Measurements from ENCODE around the gene KIF24. TPM values are rescaled to one million over a fixed set of nuclear protein-coding genes. Genes with fewer than 3 reads are reported as not detected.

KIF24 gene
- total RNA-seq, 1 donor from 2014 or later = 9.6 TPM

DNA sequence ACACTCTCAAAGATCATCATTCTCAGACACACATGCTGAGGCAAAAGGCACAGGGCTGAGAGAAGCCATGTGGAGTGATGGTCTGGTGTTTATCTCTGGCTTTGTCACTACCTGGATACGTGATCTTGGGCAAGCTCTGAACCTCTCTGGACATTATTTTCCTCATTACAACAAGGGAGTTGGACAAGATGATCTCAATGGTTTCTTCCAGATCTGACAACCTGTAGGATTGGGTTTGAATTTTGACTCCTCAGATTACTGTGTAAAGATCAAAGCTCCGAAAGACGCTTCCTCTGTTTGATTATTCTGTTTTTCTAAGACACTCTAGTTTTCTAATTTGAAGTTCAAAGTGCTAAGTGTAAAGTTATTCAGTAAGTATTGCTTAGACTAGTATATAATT is 20.3 kb upstream of the KIF24 start:
- Mint-ChIP-seq H3K4me3 (no peak overlapping the region), H3K36me3 (peaks cover 8% of the 10 kb centered on the region), H3K27me3 (no peaks in the 10 kb centered on the region), H3K4me1 (ENCODE audit: unreplicated experiment) (peaks cover 8% of the 10 kb centered on the region), H3K27ac (no peak overlapping the region), H3K9me3 (no peaks in the 10 kb centered on the region)
- TF ChIP-seq, protein P1, sequence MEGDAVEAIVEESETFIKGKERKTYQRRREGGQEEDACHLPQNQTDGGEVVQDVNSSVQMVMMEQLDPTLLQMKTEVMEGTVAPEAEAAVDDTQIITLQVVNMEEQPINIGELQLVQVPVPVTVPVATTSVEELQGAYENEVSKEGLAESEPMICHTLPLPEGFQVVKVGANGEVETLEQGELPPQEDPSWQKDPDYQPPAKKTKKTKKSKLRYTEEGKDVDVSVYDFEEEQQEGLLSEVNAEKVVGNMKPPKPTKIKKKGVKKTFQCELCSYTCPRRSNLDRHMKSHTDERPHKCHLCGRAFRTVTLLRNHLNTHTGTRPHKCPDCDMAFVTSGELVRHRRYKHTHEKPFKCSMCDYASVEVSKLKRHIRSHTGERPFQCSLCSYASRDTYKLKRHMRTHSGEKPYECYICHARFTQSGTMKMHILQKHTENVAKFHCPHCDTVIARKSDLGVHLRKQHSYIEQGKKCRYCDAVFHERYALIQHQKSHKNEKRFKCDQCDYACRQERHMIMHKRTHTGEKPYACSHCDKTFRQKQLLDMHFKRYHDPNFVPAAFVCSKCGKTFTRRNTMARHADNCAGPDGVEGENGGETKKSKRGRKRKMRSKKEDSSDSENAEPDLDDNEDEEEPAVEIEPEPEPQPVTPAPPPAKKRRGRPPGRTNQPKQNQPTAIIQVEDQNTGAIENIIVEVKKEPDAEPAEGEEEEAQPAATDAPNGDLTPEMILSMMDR (conservative IDR thresholded peaks at IDR 0.05) = no peak
- DNase-seq (ENCODE audit: extremely low spot score, unreplicated experiment) = no peak

DNA sequence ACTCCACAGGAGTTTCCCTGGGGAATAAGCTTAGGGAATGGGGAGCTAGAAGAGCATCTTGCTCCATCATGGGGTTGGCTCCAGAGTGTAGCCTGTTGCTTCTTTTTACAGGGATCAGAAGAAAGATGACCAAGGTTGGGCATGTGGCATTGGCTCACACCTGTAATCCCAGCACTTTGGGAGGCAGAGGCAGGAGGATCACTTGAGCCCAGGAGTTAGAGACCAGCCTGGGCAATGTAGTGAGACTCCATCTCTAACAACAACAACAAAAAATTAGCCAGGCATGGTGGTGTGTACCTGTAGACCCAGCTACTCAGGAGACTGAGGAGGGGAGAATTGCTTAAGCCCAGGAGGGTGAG is 18.7 kb upstream of the KIF24 start:
- Mint-ChIP-seq H3K27me3 (no peaks in the 10 kb centered on the region), H3K27ac (no peak overlapping the region), H3K4me3 (no peak overlapping the region), H3K36me3 (peaks cover 12% of the 10 kb centered on the region), H3K4me1 (ENCODE audit: unreplicated experiment) (peaks cover 8% of the 10 kb centered on the region), H3K9me3 (no peaks in the 10 kb centered on the region)
- TF ChIP-seq, protein P1 (conservative IDR thresholded peaks at IDR 0.05) = no peak
- DNase-seq (ENCODE audit: extremely low spot score, unreplicated experiment) = no peak

DNA sequence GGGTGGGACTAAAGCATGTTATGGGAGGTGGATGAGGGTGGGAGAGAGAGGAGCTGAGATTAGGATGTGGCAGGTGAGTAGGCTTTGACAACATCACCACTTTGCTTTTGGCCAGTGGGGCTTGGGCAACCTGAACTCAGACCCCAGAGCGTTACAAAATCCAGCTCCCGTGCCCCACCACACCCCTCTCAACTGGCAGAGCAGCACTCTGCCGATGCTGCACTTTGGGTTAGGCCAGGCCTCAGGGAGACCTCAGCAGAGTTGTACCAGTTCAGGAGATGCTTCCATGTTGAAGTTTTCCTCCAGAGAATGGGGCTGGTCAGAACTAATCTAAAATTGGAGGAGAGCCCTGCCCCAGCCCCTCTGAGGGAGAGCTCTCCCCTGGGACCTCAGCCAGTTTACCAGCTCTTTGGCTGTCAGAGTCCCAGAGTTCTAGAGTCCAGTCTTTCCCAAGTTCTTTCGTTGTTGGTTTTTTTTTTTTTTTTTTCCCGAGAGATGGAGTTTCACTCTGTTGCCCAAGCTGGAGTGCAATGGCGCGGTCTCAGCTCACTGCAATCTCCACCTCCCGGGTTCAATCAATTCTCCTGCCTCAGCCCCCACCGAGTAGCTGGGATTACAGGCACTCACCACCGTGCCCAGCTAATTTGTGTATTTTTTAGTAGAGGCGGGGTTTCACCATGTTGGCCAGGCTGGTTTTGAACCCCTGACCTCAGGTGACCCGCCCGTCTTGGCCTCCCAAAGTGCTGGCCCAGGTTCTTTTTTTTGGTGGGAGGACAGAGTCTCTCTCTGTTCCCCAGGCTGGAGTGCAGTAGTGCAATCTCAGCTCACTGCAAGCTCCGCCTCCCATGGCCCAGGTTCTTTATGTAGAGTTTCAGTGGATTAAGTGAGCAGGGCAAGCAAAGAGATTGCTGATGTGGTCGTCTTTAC is 18.1 kb upstream of the KIF24 start:
- no peaks in the 10 kb centered on the region for H3K27me3 Mint-ChIP-seq
- H3K4me3 Mint-ChIP-seq = no peak overlapping the region
- no peak for DNase-seq (ENCODE audit: extremely low spot score, unreplicated experiment)
- no peaks in the 10 kb centered on the region for H3K9me3 Mint-ChIP-seq
- peaks cover 8% of the 10 kb centered on the region for H3K4me1 Mint-ChIP-seq (ENCODE audit: unreplicated experiment)
- peaks cover 12% of the 10 kb centered on the region for H3K36me3 Mint-ChIP-seq
- TF ChIP-seq, protein P1 (conservative IDR thresholded peaks at IDR 0.05) = no peak
- no peak overlapping the region for H3K27ac Mint-ChIP-seq

DNA sequence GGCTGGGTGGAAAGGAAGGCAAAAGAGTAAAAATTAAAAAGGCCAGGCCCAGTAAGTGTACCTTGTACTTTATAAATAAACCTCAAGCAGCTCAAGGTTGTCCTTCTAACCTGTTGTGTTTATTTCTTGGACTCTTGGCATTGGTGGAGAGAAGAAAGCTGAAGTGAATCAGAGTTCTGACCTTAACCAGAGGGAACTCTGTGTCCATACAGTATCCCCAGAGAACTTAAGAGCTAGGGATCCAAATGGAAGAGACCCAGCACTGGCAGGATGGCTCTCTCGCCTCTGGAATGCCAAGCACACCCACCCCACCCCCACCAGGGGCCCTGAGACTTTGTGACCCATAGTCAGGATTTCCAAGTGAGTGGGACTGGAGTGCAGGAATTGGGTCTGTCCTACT is 14.5 kb upstream of the KIF24 start:
- Mint-ChIP-seq H3K4me1 (ENCODE audit: unreplicated experiment) (peaks cover 8% of the 10 kb centered on the region), H3K9me3 (no peaks in the 10 kb centered on the region), H3K4me3 (no peak overlapping the region), H3K27ac (no peak overlapping the region), H3K27me3 (no peaks in the 10 kb centered on the region), H3K36me3 (peaks cover 11% of the 10 kb centered on the region)
- TF ChIP-seq, protein P1 (conservative IDR thresholded peaks at IDR 0.05) = no peak
- no peak for DNase-seq (ENCODE audit: extremely low spot score, unreplicated experiment)

DNA sequence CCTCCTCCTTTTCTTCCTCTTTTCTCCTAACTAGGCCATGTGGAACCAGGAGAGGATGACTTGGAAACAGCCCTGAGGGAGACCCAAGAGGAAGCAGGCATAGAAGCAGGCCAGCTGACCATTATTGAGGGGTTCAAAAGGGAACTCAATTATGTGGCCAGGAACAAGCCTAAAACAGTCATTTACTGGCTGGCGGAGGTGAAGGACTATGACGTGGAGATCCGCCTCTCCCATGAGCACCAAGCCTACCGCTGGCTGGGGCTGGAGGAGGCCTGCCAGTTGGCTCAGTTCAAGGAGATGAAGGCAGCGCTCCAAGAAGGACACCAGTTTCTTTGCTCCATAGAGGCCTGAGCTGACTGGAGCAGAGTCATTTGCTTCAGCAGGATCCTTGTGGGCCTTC is 14.0 kb upstream of the KIF24 start:
- Mint-ChIP-seq H3K4me1 (ENCODE audit: unreplicated experiment) (peaks cover 8% of the 10 kb centered on the region), H3K9me3 (no peaks in the 10 kb centered on the region), H3K27me3 (no peaks in the 10 kb centered on the region), H3K4me3 (no peak overlapping the region), H3K36me3 (peaks cover 11% of the 10 kb centered on the region), H3K27ac (no peak overlapping the region)
- TF ChIP-seq, protein P1 (conservative IDR thresholded peaks at IDR 0.05) = no peak
- no peak for DNase-seq (ENCODE audit: extremely low spot score, unreplicated experiment)

All from type B pancreatic cell (in vitro differentiated cells).